Endothelial cell (in vitro differentiated cells): ENCODE data around the gene SSBP3. TPM values are rescaled to one million over a fixed set of nuclear protein-coding genes. Genes with fewer than 3 reads are reported as not detected.

Source experiments
- DNase-seq: peaks from one replicate; pipeline ENCODE4 v3.0.0; 2021; ENCODE audit warnings: low spot score
- H3K27ac Mint-ChIP-seq: one replicate; pipeline ENCODE4 v1.8.0; 2021; ENCODE audit warnings: mixed read lengths, inconsistent platforms; ENCODE audit not compliant: unreplicated experiment
- H3K27me3 Mint-ChIP-seq: one replicate; pipeline ENCODE4 v1.8.0; 2021; ENCODE audit warnings: mild to moderate bottlenecking, moderate library complexity, mixed read lengths, inconsistent platforms; ENCODE audit not compliant: unreplicated experiment
- H3K36me3 Mint-ChIP-seq: one replicate; pipeline ENCODE4 v1.8.0; 2021; ENCODE audit warnings: mild to moderate bottlenecking, low read depth, mixed read lengths, inconsistent platforms; ENCODE audit not compliant: unreplicated experiment
- H3K4me1 Mint-ChIP-seq: one replicate; pipeline ENCODE4 v1.8.0; 2021; ENCODE audit warnings: mild to moderate bottlenecking, mixed read lengths, inconsistent platforms; ENCODE audit not compliant: unreplicated experiment
- H3K4me3 Mint-ChIP-seq: one replicate; pipeline ENCODE4 v1.8.0; 2021; ENCODE audit warnings: mild to moderate bottlenecking, mixed read lengths, inconsistent platforms; ENCODE audit not compliant: unreplicated experiment
- H3K9me3 Mint-ChIP-seq: one replicate; pipeline ENCODE4 v1.8.0; 2021; ENCODE audit warnings: mixed read lengths, inconsistent platforms; ENCODE audit not compliant: unreplicated experiment
- total RNA-seq: library from RNA; stranded (reverse); fragmentation: NEBNext Ultra II Directional; extraction: Animal tissue kit (Norgen Biotek cat#: 25700); gene quantifications from one replicate; pipeline ENCODE4 v1.2.1, GENCODE V29; 2021; ENCODE audit not compliant: unreplicated experiment
- TF ChIP-seq, protein P1 (sequence below): fragments of 200-600 bp; sonication (generic); IDR thresholded peaks from one replicate; pipeline ENCODE4 v1.5.0; 2021; ENCODE audit warnings: antibody characterized with exemption; ENCODE audit not compliant: unreplicated experiment

The SSBP3 gene
- total RNA-seq, 1 donor from 2014 or later: 142 TPM

DNA sequence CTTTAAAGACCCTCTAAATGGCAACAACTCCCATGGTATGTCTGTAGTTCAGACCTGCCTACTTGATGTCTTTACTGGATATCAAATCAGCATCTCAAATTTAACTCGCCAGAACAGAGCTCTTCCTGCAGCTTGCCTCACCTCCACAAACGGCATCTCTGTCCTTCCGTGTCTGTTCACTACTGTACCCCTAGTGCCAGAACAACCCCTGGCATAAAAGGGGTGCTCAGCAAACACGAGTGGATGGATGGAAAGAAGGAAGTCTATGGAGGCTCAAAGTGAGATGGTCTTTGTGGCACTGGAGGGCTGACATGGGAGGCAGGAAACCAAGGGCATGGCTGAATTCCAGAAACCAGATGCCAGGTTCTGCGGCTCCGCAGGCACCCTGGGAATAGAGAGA lies 183.5 kb downstream of the SSBP3 start:
- peaks cover 13% of the 10 kb centered on the region for H3K27me3 Mint-ChIP-seq
- peaks cover 19% of the 10 kb centered on the region for H3K4me1 Mint-ChIP-seq
- no peak for DNase-seq
- TF ChIP-seq, protein P1, sequence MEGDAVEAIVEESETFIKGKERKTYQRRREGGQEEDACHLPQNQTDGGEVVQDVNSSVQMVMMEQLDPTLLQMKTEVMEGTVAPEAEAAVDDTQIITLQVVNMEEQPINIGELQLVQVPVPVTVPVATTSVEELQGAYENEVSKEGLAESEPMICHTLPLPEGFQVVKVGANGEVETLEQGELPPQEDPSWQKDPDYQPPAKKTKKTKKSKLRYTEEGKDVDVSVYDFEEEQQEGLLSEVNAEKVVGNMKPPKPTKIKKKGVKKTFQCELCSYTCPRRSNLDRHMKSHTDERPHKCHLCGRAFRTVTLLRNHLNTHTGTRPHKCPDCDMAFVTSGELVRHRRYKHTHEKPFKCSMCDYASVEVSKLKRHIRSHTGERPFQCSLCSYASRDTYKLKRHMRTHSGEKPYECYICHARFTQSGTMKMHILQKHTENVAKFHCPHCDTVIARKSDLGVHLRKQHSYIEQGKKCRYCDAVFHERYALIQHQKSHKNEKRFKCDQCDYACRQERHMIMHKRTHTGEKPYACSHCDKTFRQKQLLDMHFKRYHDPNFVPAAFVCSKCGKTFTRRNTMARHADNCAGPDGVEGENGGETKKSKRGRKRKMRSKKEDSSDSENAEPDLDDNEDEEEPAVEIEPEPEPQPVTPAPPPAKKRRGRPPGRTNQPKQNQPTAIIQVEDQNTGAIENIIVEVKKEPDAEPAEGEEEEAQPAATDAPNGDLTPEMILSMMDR: no peak
- peaks cover 23% of the 10 kb centered on the region for H3K36me3 Mint-ChIP-seq
- H3K27ac Mint-ChIP-seq: peak overlapping the region; percentile 46
- no peaks in the 10 kb centered on the region for H3K9me3 Mint-ChIP-seq
- no peak overlapping the region for H3K4me3 Mint-ChIP-seq

DNA sequence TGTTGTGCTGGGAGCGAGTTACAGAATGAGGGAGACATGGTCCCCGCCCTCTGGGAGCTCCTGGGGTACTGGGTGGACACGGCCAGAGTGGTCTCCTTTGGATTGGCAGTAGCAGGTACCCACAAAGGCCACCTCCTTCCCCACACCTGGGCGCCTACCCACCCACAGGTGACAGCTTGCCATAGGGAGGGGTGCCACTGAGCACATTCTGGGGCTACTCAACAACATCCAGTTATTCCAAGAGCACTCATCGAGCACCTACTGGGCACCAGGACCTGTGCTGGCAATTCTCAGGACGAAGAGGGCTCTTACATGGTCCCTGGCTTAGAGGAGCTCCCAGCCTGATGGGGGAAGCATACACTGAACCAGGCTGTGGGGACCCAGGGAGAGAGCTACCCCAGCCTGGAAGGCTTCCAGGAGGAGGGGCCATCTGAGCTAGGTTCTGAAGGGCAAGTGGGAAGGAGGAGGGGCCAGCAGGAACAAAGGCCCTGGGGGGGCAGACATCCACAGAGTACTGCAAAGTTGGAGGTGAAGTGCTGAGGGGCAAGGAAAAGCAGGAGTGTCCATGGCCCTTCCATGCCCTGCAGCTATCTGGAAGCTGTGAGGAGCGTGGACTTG lies 184.2 kb downstream of the SSBP3 start:
- no peak for DNase-seq
- H3K27ac Mint-ChIP-seq: no peak overlapping the region
- TF ChIP-seq, protein P1: no peak
- peaks cover 29% of the 10 kb centered on the region for H3K36me3 Mint-ChIP-seq
- H3K4me1 Mint-ChIP-seq: peaks cover 21% of the 10 kb centered on the region
- H3K4me3 Mint-ChIP-seq: no peak overlapping the region
- no peaks in the 10 kb centered on the region for H3K9me3 Mint-ChIP-seq
- peaks cover 13% of the 10 kb centered on the region for H3K27me3 Mint-ChIP-seq

DNA sequence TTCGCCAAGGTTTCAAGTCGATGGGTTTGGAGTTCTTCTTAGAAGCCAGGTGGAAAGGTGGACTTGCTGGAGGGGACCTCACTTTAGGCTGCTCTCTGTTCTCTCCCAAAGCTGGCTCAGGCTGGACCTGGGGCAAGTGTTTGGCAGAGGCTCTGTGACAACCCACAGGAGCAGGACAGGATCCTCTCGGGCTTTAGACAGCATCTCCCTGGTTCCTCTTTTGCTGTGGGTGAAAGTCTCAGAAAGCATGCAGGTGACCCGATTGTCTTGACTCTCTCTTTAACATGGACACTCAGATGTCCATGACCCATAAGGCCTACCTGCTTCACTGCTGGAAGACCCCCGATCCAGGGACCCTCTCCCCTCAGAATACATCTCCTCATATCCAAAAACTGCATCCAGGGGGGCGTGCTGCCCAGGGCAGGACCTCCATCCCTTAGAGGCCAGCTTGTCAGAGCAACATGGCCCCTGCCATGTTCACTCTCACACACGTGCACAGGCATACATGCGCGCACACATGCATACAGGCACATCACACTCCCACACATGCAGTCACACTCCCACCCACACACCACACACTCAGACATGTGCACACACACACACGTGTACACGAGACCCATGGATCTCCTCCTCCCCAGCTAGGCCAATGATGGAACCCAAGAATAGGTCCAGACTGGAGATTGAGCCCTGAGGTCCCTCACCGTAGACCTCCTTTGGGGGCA lies 184.9 kb downstream of the SSBP3 start:
- H3K36me3 Mint-ChIP-seq: peaks cover 30% of the 10 kb centered on the region
- no peak for DNase-seq
- TF ChIP-seq, protein P1: no peak
- H3K4me1 Mint-ChIP-seq: peaks cover 21% of the 10 kb centered on the region
- H3K27ac Mint-ChIP-seq: no peak overlapping the region
- H3K27me3 Mint-ChIP-seq: peaks cover 14% of the 10 kb centered on the region
- no peak overlapping the region for H3K4me3 Mint-ChIP-seq
- H3K9me3 Mint-ChIP-seq: no peaks in the 10 kb centered on the region

DNA sequence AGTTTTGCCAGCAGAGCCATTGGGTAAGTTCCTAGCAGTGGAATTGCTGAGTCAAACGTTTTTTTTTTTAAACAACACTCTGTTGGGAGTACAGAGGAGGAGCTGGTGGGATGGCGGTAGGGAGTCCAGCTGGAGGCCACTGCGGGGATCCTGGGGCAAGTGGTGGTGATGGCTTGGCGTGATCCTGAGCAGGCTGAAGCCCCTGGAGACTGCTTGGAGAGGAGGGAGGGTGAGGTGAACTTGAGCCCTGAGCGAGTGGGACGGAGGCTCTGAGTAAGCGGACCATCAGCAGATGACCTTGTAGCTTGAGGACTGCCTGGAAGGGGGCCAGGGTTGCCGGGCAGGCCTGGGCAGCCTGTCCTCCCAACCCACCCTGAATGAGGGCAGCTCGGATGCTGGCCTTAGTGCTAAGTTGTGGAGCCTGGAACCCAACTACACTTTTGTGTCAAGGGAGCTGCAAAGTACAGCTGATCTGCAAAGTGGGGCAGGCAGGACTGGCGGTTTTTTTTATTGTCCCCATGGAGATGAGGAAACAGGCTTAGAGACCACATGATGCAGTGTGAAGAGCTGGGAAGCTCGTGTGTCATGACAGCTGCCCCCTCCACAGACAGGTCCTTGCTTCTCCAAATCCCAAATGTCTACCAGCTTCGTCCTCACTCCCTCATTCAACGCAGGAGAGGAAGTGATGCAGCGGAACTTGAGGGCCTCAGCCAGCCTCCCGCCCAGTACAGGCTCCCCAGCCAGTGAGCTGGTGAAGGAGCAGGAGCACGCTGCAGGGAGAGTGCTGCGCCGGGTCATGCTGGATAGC lies 186.0 kb downstream of the SSBP3 start:
- Mint-ChIP-seq H3K4me1 (peaks cover 21% of the 10 kb centered on the region), H3K4me3 (peak overlapping the region; percentile 53), H3K27me3 (peaks cover 14% of the 10 kb centered on the region), H3K27ac (peak overlapping the region; percentile 92), H3K9me3 (no peaks in the 10 kb centered on the region), H3K36me3 (peaks cover 24% of the 10 kb centered on the region)
- no peak for DNase-seq
- TF ChIP-seq, protein P1: no peak
